NCI-H2196 treated with DMSO at 0.1 percent for 48 hours (cell line): ENCODE results near the gene BTBD7.

Source experiments
- DNase-seq: peaks from one replicate; lab custom pipeline; 2025; ENCODE audit not compliant: unreplicated experiment; lab: John Stamatoyannopoulos, UW

The BTBD7 gene

GRCh38 chr14:93303659-93304058 lies 29.2 kb downstream of the BTBD7 start:
- DNase-seq = no peak

- DNase-seq = no peak
These were observed 29.9 kb downstream of the BTBD7 start for GRCh38 chr14:93302688-93303581.

GRCh38 chr14:93301821-93302447 lies 30.9 kb downstream of the BTBD7 start:
- DNase-seq = no peak

GRCh38 chr14:93299866-93300265 lies 33.0 kb downstream of the BTBD7 start:
- no peak for DNase-seq

GRCh38 chr14:93299416-93299815 lies 33.4 kb downstream of the BTBD7 start:
- no peak for DNase-seq

GRCh38 chr14:93295541-93296220 lies 37.2 kb downstream of the BTBD7 start:
- no peak for DNase-seq

- no peak for DNase-seq
These were observed 46.5 kb downstream of the BTBD7 start for GRCh38 chr14:93286212-93286890.

GRCh38 chr14:93285044-93285443 lies 47.8 kb downstream of the BTBD7 start:
- DNase-seq = no peak

GRCh38 chr14:93281937-93282336 lies 50.9 kb downstream of the BTBD7 start:
- DNase-seq = no peak

GRCh38 chr14:93280743-93281142 lies 52.1 kb downstream of the BTBD7 start:
- no peak for DNase-seq

GRCh38 chr14:93276031-93276716 lies 56.7 kb downstream of the BTBD7 start:
- DNase-seq = no peak

GRCh38 chr14:93274055-93274806 lies 58.6 kb downstream of the BTBD7 start:
- DNase-seq = no peak

GRCh38 chr14:93271111-93271510 lies 61.7 kb downstream of the BTBD7 start:
- DNase-seq = no peak

- no peak for DNase-seq
These were observed 63.3 kb downstream of the BTBD7 start for GRCh38 chr14:93269341-93270068.

GRCh38 chr14:93268406-93268805 lies 64.4 kb downstream of the BTBD7 start:
- no peak for DNase-seq

- no peak for DNase-seq
These were observed 65.6 kb downstream of the BTBD7 start for GRCh38 chr14:93267149-93267711.

GRCh38 chr14:93266127-93266526 lies 66.7 kb downstream of the BTBD7 start:
- DNase-seq = no peak

GRCh38 chr14:93263416-93263815 lies 69.4 kb downstream of the BTBD7 start:
- no peak for DNase-seq

- no peak for DNase-seq
These were observed 70.4 kb downstream of the BTBD7 start for GRCh38 chr14:93262446-93262845.
